GM19099 (cell line): ENCODE results near the gene PPP6R3.

Source experiments
- POLR2A ChIP-seq: IDR thresholded peaks from 3 replicates; pipeline ENCODE4 v1.6.1; 2011; ENCODE audit warnings: low read depth; ENCODE audit not compliant: insufficient read length; ENCODE audit errors: extremely low read depth

Gene PPP6R3

GRCh38 chr11:68498321-68498720 is 37.8 kb downstream of the PPP6R3 start:
- TF ChIP-seq POLR2A = no peak

- TF ChIP-seq POLR2A = no peak
Measured at GRCh38 chr11:68498903-68499883, 38.6 kb downstream of the PPP6R3 start.

- no peak for TF ChIP-seq POLR2A
Measured at GRCh38 chr11:68500206-68500605, 39.7 kb downstream of the PPP6R3 start.

GRCh38 chr11:68501813-68502212 is 41.3 kb downstream of the PPP6R3 start:
- no peak for TF ChIP-seq POLR2A

GRCh38 chr11:68503251-68503687 is 42.7 kb downstream of the PPP6R3 start:
- TF ChIP-seq POLR2A = no peak

- no peak for TF ChIP-seq POLR2A
Measured at GRCh38 chr11:68503792-68504191, 43.2 kb downstream of the PPP6R3 start.

- no peak for TF ChIP-seq POLR2A
Measured at GRCh38 chr11:68504432-68505066, 44.0 kb downstream of the PPP6R3 start.

GRCh38 chr11:68505596-68505995 is 45.0 kb downstream of the PPP6R3 start:
- no peak for TF ChIP-seq POLR2A

GRCh38 chr11:68506908-68507307 is 46.4 kb downstream of the PPP6R3 start:
- TF ChIP-seq POLR2A = no peak

- TF ChIP-seq POLR2A = no peak
Measured at GRCh38 chr11:68508425-68508824, 47.9 kb downstream of the PPP6R3 start.

- TF ChIP-seq POLR2A = no peak
Measured at GRCh38 chr11:68509066-68509465, 48.5 kb downstream of the PPP6R3 start.

- no peak for TF ChIP-seq POLR2A
Measured at GRCh38 chr11:68513930-68514487, 53.5 kb downstream of the PPP6R3 start.

GRCh38 chr11:68517121-68517741 is 56.7 kb downstream of the PPP6R3 start:
- TF ChIP-seq POLR2A = no peak

GRCh38 chr11:68518191-68518590 is 57.6 kb downstream of the PPP6R3 start:
- no peak for TF ChIP-seq POLR2A

- no peak for TF ChIP-seq POLR2A
Measured at GRCh38 chr11:68521969-68522652, 61.6 kb downstream of the PPP6R3 start.
